ENCODE measurements around the gene MGST2.

Gene MGST2

GRCh38 chr4:139669335-139669734, 3.7 kb downstream of the MGST2 start:
- DNase-seq (ENCODE audit: low read depth) = no peak
- TF ChIP-seq CTCF (IDR thresholded peaks at IDR 0.05; ENCODE audit: low read length, missing control alignments) = no peak

GRCh38 chr4:139669890-139670289, 4.3 kb downstream of the MGST2 start:
- no peak overlapping the region for H3K4me3 ChIP-seq (replicated peaks; ENCODE audit: low read depth, low read length)
- no peak for DNase-seq (ENCODE audit: low read depth)
- no peak for TF ChIP-seq CTCF (IDR thresholded peaks at IDR 0.05; ENCODE audit: low read length, missing control alignments)

More at GRCh38 chr4:139669335-139669734, 3.7 kb downstream of the MGST2 start:
- H3K4me3 ChIP-seq (replicated peaks; ENCODE audit: low read depth, low read length) = no peak overlapping the region

GRCh38 chr4:139670775-139671174, 5.2 kb downstream of the MGST2 start:
- no peak for TF ChIP-seq CTCF (IDR thresholded peaks at IDR 0.05; ENCODE audit: low read length, missing control alignments)
- H3K4me3 ChIP-seq (replicated peaks; ENCODE audit: low read depth, low read length) = no peak overlapping the region
- DNase-seq (ENCODE audit: low read depth) = no peak

- no peak for TF ChIP-seq CTCF (IDR thresholded peaks at IDR 0.05; ENCODE audit: low read length, missing control alignments)
- no peak overlapping the region for H3K4me3 ChIP-seq (replicated peaks; ENCODE audit: low read depth, low read length)
- DNase-seq (ENCODE audit: low read depth) = no peak
Measured at GRCh38 chr4:139672215-139672614, 6.6 kb downstream of the MGST2 start.

GRCh38 chr4:139672732-139673131, 7.1 kb downstream of the MGST2 start:
- TF ChIP-seq CTCF (IDR thresholded peaks at IDR 0.05; ENCODE audit: low read length, missing control alignments) = no peak
- H3K4me3 ChIP-seq (replicated peaks; ENCODE audit: low read depth, low read length) = no peak overlapping the region
- no peak for DNase-seq (ENCODE audit: low read depth)

GRCh38 chr4:139674875-139675550, 9.4 kb downstream of the MGST2 start:
- no peak for DNase-seq (ENCODE audit: low read depth)
- H3K4me3 ChIP-seq (replicated peaks; ENCODE audit: low read depth, low read length) = no peak overlapping the region
- no peak for TF ChIP-seq CTCF (IDR thresholded peaks at IDR 0.05; ENCODE audit: low read length, missing control alignments)

GRCh38 chr4:139675651-139676050, 10.0 kb downstream of the MGST2 start:
- H3K4me3 ChIP-seq (replicated peaks; ENCODE audit: low read depth, low read length) = no peak overlapping the region
- DNase-seq (ENCODE audit: low read depth) = peak; percentile 21
- no peak for TF ChIP-seq CTCF (IDR thresholded peaks at IDR 0.05; ENCODE audit: low read length, missing control alignments)
